ENCODE results near the gene BID.

- TF ChIP-seq TAF1 (IDR thresholded peaks at IDR 0.05; ENCODE audit: low read depth) (no peak), CTCF (IDR thresholded peaks at IDR 0.05; ENCODE audit: poor library complexity, severe bottlenecking) (no peak), REST (IDR thresholded peaks at IDR 0.05; ENCODE audit: borderline replicate concordance) (no peak), EP300 (conservative IDR thresholded peaks at IDR 0.05; ENCODE audit: poor library complexity, severe bottlenecking) (no peak)
Observed at GRCh38 chr22:17816649-17817048, 42.4 kb upstream of the BID start.

Data from neural cell (in vitro differentiated cells).